GM08714 (cell line): ENCODE measurements around the gene KRT76.

Source experiments
- H3K4me3 ChIP-seq: fragments of 200-500 bp; sonication (Bioruptor generic); 2 replicates; pipeline ENCODE4 v1.5.1; 2014; ENCODE audit warnings: mild to moderate bottlenecking, low read length, inconsistent platforms
- ZNF274 ChIP-seq: IDR thresholded peaks from 2 replicates; pipeline ENCODE4 v1.6.1; 2012; ENCODE audit warnings: mild to moderate bottlenecking, low read depth, low read length

Gene KRT76

DNA sequence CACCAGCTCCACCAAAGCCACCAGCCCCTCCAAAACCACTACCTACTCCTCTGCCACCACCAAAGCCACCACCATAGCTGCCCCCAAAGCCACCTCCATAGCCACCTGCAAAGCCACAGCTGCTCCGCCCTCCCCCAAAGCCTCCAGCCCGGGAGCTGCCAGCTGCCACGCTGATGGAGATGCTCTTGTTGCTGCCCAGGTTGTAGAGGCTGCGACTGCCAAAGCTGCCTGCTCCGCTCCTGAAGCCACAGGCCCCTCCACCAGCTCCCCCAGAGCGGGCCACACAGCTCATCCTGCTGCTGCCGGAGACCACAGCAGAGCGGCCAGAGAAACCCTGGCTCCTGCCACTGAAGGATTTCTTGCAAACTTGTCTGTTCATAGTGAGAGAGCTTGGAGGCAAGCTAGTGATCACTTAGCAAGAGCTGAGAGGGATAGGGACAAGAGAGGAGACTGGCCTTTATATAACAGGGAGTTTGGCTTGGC, at the start of gene KRT76:
KRT76 (minus strand) TSS at position 433 of the 483 bp plus-strand sequence; CDS start at position 379, 54 bp downstream.
- no peak for TF ChIP-seq ZNF274
- H3K4me3 ChIP-seq: no peak within 1 kb of the TSS

DNA sequence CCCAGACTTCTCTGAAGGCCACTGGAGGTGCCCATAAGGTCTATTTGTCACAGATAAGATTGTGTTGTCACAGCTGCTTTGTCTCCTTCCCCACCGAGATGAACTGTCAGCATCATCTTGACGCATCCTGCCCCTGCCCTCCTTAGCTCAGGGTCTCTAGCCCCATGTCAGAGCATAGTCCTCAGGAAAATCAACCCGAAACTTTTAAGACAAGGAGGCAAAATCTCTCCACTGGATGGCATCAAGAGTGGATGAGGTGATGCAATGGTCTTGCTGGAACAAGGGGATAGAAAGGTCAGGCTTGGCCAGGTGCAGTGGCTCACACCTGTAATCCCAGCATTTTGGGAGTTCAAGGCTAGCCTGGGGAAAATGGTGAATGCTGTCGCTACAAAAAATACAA, 48.8 kb upstream of the KRT76 start:
- TF ChIP-seq ZNF274: no peak
- H3K4me3 ChIP-seq: no peak overlapping the region

DNA sequence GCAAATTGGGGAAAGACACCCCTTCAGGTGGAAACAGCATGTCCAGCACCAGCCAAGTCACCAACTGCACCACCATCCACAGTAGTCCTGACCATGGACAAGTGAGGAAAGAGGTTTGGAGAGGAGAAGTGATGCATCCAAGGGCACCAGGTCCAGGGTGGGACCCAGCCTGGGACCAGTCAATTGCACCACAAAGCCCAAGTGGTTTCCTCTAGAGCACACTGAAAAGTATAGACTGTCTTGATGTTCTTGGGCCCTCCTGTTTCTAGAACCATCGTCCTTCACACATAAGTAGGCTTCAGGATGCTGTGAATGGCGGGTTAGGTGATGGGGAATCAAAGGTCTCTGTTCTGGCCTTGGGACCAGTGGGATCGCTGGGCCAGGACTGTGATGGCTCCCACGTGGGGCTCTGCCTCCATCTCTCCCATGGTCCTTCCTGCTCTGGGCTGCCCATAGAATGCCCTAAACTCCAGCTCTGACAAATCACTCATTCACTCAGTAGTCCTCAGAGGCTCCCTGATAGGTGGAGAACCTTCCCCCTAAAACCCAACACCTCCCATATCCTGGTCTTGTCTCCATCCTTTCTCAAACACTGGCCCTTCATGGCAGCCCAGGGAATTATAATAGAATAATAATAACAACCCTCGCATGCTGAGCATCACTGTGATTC, 47.7 kb upstream of the KRT76 start:
- TF ChIP-seq ZNF274: no peak
- H3K4me3 ChIP-seq: no peak overlapping the region

DNA sequence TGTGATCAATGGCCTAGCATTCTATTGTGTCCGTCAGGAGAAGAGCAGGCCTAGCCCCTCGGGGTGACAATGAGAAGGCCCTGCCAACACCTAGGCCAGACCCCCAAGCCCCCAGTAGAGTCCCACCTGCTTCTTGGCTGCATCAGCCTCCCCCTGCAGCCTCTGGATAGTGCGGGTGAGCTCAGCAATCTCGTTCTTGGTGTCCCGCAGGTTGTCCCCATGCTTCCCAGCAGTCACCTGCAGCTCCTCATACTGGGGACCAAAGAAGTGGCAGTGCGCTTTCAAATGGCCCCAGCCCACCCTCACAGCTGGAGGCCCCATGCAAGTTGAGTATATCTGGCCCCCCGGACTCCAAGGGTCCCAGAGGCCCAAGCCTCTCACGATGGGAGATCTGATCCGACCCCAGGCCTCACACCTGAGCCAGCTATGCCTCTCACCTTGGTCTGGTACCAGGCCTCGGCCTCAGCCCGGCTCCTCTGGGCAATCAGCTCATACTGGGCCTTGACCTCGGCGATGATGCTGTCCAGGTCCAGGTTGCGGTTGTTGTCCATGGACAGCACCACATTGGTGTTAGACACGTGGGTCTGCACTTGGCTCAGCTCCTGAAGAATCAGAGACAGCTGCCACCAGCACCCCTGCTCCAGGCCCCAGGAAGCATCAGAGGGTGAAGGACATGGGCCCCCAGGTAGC, 46.8 kb upstream of the KRT76 start:
- TF ChIP-seq ZNF274: no peak
- H3K4me3 ChIP-seq: no peak overlapping the region

DNA sequence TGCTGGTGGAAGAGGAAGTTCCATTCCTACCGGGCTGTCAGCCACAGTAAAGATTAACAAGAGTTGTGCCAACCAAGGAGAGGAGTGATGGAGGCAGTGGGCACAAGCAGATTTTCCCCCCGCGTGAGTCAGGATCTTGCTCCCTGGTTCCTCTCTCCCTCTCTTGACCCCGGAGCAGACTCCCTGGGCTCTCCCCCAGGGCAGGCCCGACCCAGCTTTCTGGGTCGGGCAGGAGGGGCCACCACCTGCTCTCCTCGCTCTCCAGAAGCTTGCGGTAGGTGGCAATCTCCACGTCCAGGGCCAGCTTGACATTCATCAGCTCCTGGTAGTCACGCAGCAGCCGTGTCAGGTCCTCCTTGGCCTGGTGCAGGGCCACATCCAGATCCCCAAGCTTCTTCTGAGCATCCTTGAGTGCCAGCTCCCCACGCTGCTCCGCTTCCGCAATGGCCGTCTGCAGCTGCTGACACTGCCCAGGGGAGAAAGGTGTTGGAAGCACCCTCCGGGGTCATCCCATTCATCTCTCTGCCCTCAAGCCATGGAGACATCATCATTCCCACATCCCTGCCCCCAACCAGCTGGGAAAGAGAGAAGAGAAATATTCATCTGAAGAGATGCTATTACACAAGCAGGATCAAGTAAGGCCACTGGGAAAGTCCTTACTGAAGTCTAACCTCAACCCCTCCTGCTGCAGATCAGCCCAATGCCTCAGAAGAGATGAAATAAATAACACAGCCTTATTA, 45.8 kb upstream of the KRT76 start:
- no peak overlapping the region for H3K4me3 ChIP-seq
- TF ChIP-seq ZNF274: no peak

DNA sequence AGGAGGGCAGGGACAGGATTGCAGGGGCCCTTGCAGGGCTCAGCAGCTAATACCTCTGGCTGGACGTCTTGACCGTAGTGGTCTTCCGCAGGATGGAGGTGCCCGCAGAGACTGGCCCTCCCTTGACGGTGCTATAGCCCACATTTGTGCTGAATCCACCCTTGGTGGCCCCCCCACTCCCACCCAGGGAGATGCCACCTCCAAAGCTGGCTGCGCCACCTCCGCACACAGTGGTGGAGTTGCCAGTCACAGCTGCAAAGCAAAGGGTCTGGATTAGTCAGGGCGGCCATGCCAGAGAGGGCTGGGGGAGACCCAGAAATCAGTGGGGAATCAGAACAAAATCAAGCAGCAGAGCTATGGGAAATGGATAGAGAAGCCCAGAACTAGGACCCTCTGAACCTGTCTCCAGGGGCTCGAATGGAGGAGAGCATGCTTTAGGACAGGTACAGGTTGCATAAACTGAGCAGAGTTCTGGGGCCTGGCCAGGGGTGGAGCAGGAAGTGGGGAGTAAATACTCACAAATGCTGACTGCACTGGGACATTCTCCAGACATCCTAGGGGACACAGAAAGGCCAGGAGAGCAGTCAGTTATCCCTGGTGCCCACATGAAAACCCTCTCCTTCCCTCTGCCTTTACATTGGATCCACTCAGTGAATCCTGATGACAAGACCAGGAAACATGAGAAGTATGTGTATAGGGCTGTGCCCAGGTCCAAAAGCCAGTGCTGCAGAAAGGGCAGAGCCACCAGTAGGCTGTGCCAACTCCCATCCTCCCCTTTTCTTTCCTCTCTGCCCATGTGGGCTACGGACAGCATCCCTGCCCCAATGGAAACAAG, 44.9 kb upstream of the KRT76 start:
- no peak overlapping the region for H3K4me3 ChIP-seq
- TF ChIP-seq ZNF274: no peak

DNA sequence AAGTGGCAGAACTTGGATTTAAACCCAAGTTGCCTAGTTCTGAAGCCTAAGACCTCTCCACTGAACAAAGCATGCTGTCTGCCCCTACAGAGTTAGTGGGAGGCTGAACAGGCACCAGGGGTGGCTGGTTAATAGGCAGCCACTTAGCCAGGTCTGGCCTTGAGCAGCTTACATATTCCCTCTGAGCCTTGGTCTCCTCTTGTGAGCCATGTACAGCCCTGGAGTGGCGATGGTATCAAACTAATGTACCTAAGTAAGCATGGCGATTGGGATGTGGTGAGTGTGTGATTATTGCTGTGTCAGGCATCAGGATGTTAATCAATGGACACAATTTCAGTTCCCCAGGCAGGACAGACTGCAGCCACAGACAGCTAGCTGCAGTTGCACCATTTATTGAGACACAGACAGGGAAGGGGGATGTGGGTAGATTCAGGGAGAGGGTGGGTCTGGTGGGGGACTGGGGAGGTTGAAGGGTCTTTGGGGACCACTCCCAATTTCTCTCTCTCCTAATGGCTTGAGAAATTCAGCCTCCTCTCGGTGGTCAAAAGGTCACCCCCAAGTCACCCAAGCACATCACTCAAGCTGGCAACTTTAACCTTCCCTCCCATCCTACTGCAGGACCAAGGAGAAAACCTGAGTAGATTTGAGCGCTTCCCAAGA, 44.1 kb upstream of the KRT76 start:
- no peak for TF ChIP-seq ZNF274
- no peak overlapping the region for H3K4me3 ChIP-seq

DNA sequence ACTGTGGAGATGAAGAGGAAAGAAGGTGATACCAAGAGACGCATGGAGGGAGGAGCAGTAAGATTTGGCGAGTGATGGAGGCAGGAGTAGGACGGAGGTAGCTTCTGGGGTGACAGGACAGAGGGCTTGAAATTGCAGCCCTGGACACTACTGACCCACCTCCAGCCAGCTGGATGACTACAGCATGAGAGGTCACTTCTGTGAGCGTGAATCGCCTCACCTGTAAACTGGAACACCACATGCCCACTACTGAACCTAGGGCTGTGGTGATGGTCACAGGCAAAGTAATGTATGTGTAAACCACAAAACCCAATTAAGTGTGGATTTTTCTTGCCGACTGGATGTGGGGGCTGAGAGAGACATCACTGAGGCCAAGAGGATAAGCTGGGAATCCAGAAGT, 43.4 kb upstream of the KRT76 start:
- TF ChIP-seq ZNF274: no peak

DNA sequence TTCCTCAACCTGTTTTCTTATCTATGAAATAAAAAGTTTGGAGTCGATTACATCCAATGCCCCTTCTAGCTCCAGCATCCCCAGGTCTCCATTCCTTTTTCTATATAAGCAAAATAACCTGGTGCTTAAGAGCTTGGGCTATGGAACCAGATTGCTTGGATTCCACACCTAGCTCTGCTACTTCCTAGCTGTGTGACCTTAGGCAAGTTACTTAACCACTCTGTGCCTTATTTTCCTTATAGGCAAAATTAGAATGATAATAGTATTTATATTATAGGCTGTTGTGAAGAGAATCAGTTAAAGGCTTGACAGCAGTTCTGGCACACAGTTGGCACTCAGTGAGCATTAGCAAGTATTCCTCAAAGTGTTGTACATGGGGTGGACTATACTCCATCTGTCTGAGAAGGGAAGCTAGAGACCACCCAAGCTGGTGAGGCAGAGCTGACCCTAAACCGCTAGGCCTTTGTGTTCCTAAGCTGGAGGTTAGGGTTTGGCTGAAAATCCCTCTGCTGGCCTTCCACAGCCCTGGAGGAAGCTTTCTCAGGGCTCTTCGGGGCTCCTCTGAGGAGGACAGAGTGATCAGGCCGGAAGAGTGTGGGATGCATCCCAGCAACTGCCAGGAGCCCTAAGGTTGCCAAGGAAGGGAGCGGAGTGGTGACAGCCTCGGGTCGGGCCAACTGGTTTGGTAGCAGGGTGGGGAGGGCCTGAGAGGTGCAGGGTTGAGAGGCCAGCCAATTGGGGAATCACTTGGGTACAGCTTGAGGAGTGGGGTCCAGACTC, 42.8 kb upstream of the KRT76 start:
- no peak overlapping the region for H3K4me3 ChIP-seq
- no peak for TF ChIP-seq ZNF274

More for the DNA sequence above, 43.4 kb upstream of the KRT76 start:
- H3K4me3 ChIP-seq: no peak overlapping the region

DNA sequence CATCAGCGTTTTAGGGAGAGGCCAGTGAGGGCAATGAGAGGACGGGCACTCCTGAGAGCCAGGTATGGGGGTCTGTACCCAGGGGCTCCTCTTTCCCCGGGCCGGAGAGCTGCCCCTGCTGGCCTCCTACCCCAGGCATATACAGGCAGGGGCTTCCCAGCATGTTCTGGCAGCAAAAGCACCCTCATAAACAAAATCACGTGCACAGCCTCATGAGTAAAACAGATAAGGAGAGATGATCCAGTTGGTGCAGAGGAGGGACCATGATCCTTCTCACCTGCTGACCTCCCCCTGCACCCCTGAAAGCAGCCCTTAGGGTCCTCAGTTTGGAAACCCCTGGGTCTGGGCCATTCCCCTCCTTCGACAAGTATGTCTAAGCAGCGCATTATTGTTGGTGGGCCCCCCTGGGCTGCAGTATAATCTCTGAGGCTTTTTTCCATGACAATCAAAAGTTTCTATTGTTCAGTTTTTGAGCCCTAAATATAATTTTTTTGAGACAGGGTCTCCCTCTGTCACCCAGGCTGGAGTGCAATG, 41.8 kb upstream of the KRT76 start:
- H3K4me3 ChIP-seq: no peak overlapping the region
- TF ChIP-seq ZNF274: no peak

DNA sequence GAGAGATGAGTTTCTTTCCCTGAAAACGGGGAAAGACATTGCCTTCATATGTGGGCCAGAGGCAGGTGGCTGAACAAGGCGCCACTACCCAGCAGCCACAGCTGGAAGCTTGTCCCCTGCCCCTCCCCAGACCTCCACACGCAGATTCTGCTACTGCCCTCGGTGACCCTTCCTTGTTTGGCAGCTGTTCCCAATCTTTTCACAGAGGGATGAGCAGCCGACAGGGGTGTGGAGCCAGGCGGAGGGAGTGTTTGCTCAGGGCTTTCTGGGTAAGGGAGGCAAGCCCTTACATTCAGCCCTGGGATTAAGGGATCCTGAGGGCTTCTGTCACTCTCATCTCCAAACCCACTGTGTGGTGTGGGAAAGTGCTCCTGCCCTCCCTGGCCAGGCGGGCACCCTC, 41.2 kb upstream of the KRT76 start:
- H3K4me3 ChIP-seq: no peak overlapping the region
- TF ChIP-seq ZNF274: no peak

DNA sequence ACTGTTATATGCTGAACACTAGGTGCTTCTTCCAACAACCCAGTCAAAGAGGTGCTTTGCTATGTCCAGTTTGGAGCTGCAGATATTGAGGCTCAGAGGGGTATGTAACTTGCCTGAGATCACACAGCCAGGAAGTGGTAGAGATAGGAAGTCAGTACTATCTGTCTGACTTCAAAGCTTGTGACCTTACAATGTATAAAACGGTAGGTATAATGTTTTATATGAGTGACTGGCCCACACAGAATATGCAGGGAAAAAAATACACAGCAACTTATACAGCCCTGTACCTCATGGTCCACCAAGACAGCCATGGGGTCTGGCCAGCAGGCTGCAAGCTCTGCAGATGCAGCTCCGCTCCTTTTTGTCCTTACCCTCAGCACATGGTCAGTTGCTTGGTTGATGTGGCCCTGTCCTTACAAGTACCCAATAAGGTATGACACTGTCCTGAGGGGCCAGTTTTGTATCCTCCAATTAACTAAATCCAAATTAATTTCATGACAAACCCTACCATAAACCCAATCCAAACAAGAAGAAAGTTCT, 40.6 kb upstream of the KRT76 start:
- no peak for TF ChIP-seq ZNF274
- H3K4me3 ChIP-seq: no peak overlapping the region
